CD14-positive monocyte (primary cell): ENCODE measurements around the gene GIPC3. TPM values are rescaled to one million over a fixed set of nuclear protein-coding genes. Genes with fewer than 3 reads are reported as not detected.

Experiments
- DNase-seq, 3 donors: peaks; one replicate each; pipeline ENCODE4 v3.0.0-alpha.2; 2011 to 2022
- H2AFZ ChIP-seq: 2 replicates; pipeline ENCODE4 v1.6.0; 2012; ENCODE audit warnings: mild to moderate bottlenecking, low read depth, low read length, inconsistent platforms; ENCODE audit not compliant: insufficient read depth, poor library complexity, severe bottlenecking
- H3K27ac ChIP-seq, 2 donors: 1 replicate in 1 of 2; 2 replicates in 1 of 2; pipeline ENCODE4 v1.5.1; 2012 to 2013; ENCODE audit warnings: low read length in 2 of 2, control low read depth in 1 of 2, inconsistent platforms in 1 of 2, low read depth in 1 of 2, mild to moderate bottlenecking in 1 of 2
- H3K27me3 ChIP-seq, 2 donors: one replicate each; pipeline versions ENCODE4 v1.6.0 to v1.6.1; 2011 to 2013; ENCODE audit warnings: low read length in 2 of 2; ENCODE audit not compliant: control insufficient read depth in 2 of 2, insufficient read depth in 2 of 2
- H3K36me3 ChIP-seq, 2 donors: replicated peaks in 1 of 2; 1 replicate in 1 of 2; 2 replicates in 1 of 2; pipeline versions ENCODE4 v1.5.1 to v1.6.1; 2012 to 2013; ENCODE audit warnings: low read length in 2 of 2, control low read depth in 1 of 2, inconsistent platforms in 1 of 2, mild to moderate bottlenecking in 1 of 2; ENCODE audit not compliant: insufficient read depth in 2 of 2, control insufficient read depth in 1 of 2
- H3K4me1 ChIP-seq, 2 donors: 1 replicate in 1 of 2; 2 replicates in 1 of 2; pipeline versions ENCODE4 v1.5.1 to v1.6.1; 2012 to 2013; ENCODE audit warnings: low read length in 2 of 2, control low read depth in 1 of 2, inconsistent platforms in 1 of 2, mild to moderate bottlenecking in 1 of 2, moderate library complexity in 1 of 2; ENCODE audit not compliant: insufficient read depth in 2 of 2, control insufficient read depth in 1 of 2
- H3K4me2 ChIP-seq: replicated peaks from 2 replicates; pipeline ENCODE3; 2012; ENCODE audit warnings: low read length, moderate library complexity, mild to moderate bottlenecking; ENCODE audit not compliant: poor library complexity, severe bottlenecking; ENCODE audit errors: extremely low read depth
- H3K4me3 ChIP-seq, 3 experiments: fragments of 200-600 bp in 1 of 3; sonication (generic) in 1 of 3; replicated peaks in 1 of 3; 1 replicate in 2 of 3; 2 replicates in 1 of 3; pipeline ENCODE4 v1.5.1; 2011 to 2013; ENCODE audit warnings: low read length in 3 of 3, mild to moderate bottlenecking in 3 of 3, control low read depth in 2 of 3, low read depth in 2 of 3, inconsistent platforms in 1 of 3, moderate library complexity in 1 of 3
- H3K79me2 ChIP-seq: 2 replicates; pipeline ENCODE4 v1.6.0; 2012; ENCODE audit warnings: mild to moderate bottlenecking, control low read depth, inconsistent platforms, low read length, moderate library complexity; ENCODE audit not compliant: insufficient read depth
- H3K9ac ChIP-seq: 2 replicates; pipeline ENCODE4 v1.6.0; 2017; ENCODE audit warnings: low read length, mild to moderate bottlenecking; ENCODE audit not compliant: insufficient read depth, poor library complexity, severe bottlenecking
- H3K9me3 ChIP-seq, 2 donors: replicated peaks in 1 of 2; 1 replicate in 1 of 2; 2 replicates in 1 of 2; pipeline versions ENCODE4 v1.5.1 to v1.6.1; 2012 to 2013; ENCODE audit warnings: low read length in 2 of 2, control low read depth in 1 of 2; ENCODE audit not compliant: control insufficient read depth in 1 of 2, insufficient read depth in 1 of 2
- H4K20me1 ChIP-seq: 2 replicates; pipeline ENCODE4 v1.6.0; 2012; ENCODE audit warnings: mild to moderate bottlenecking, low read length, control low read depth, moderate library complexity; ENCODE audit not compliant: insufficient read depth
- H3K27ac Mint-ChIP-seq, 7 donors: one replicate each; pipeline ENCODE4 v1.8.0; 2020; ENCODE audit warnings: mild to moderate bottlenecking in 7 of 7, mixed read lengths in 7 of 7, moderate library complexity in 6 of 7, inconsistent platforms in 2 of 7
- H3K27me3 Mint-ChIP-seq, 3 donors: one replicate each; pipeline ENCODE4 v1.8.0; 2021 to 2022; ENCODE audit warnings: low read depth in 3 of 3, mild to moderate bottlenecking in 3 of 3, mixed read lengths in 3 of 3, moderate library complexity in 3 of 3, inconsistent platforms in 1 of 3
- H3K36me3 Mint-ChIP-seq, 2 donors: one replicate each; pipeline ENCODE4 v1.8.0; 2020; ENCODE audit warnings: mixed read lengths in 2 of 2, inconsistent platforms in 1 of 2, mild to moderate bottlenecking in 1 of 2
- H3K4me1 Mint-ChIP-seq: one replicate; pipeline ENCODE4 v1.8.0; 2020; ENCODE audit warnings: mild to moderate bottlenecking, mixed read lengths
- H3K4me3 Mint-ChIP-seq, 2 donors: one replicate each; pipeline ENCODE4 v1.8.0; 2020; ENCODE audit warnings: mild to moderate bottlenecking in 2 of 2, mixed read lengths in 2 of 2, moderate library complexity in 1 of 2
- H3K9me3 Mint-ChIP-seq, 7 donors: one replicate each; pipeline ENCODE4 v1.8.0; 2020 to 2022; ENCODE audit warnings: mixed read lengths in 7 of 7, mild to moderate bottlenecking in 6 of 7, moderate library complexity in 6 of 7, inconsistent platforms in 2 of 7
- CTCF ChIP-seq: fragments of 200-600 bp; IDR thresholded peaks from one replicate; pipeline ENCODE4 v1.8.0; 2022; ENCODE audit warnings: antibody characterized with exemption, mild to moderate bottlenecking
- WGBS: methylation state at CpG from one replicate; pipeline ENCODE4 v1.1.5; 2013; ENCODE audit warnings: missing lambda C conversion rate; ENCODE audit not compliant: insufficient coverage; 5-methylcytosine and 5-hydroxymethylcytosine counted together
- intact Hi-C, 2 donors: fragments of 100-400 bp; cut with micrococcal nuclease; formaldehyde crosslinking; loops; one replicate each; pipeline versions ENCODE4 v1.15.0 to v1.15.1; 2023
- polyA plus RNA-seq, 3 donors: library from polyadenylated mRNA; depleted of rRNA in 1 of 3; unstranded in 2 of 3; stranded (reverse) in 1 of 3; fragments of 300-500 nt in 2 of 3; fragments of >200 nt in 1 of 3; fragmentation: Illumina TruSeq in 2 of 3; gene quantifications; 1 replicate in 2 of 3; 2 replicates in 1 of 3; pipeline ENCODE4 v1.2.3, GENCODE V29; 2012 to 2021

GIPC3 gene
- polyA plus RNA-seq, 3 donors = 0.03 TPM; not detected in 2

- peaks cover 0 to 5% of the 10 kb centered on the region in 2 donors for H3K4me1 ChIP-seq
Measured at GRCh38 chr19:3614858-3615505, 29.7 kb downstream of the GIPC3 start.

GRCh38 chr19:3615524-3616135 lies 30.4 kb downstream of the GIPC3 start:
- H3K79me2 ChIP-seq = no peaks in the 10 kb centered on the region
- peaks cover 9% of the 10 kb centered on the region for H3K4me1 Mint-ChIP-seq
- WGBS = 95% methylated on average over 26 of the region's 26 CpGs
- no peaks in the 10 kb centered on the region for H3K9me3 ChIP-seq
- H3K27me3 Mint-ChIP-seq = no peaks in the 10 kb centered on the region
- TF ChIP-seq CTCF = no peak
- no peak overlapping the region for H3K4me3 Mint-ChIP-seq
- no peak overlapping the region for H3K4me2 ChIP-seq
- no peaks in the 10 kb centered on the region for H4K20me1 ChIP-seq
- intact Hi-C loops = loop anchor here in 1 of 2 donors (5.0 kb wide), 1 partner anchor 68 kb away; no protein-coding TSS in a partner anchor
- no peak overlapping the region for H3K4me3 ChIP-seq
- no peak for DNase-seq
- peaks cover 26 to 65% of the 10 kb centered on the region in 2 donors for H3K36me3 Mint-ChIP-seq
- H2AFZ ChIP-seq = no peak overlapping the region
- H3K27ac Mint-ChIP-seq = no peak overlapping the region
- no peak overlapping the region for H3K27ac ChIP-seq
- H3K9me3 Mint-ChIP-seq = peaks cover 0 to 7% (median 2%) of the 10 kb centered on the region in 7 donors
- H3K27me3 ChIP-seq = no peaks in the 10 kb centered on the region
- H3K4me1 ChIP-seq = peaks cover 0 to 5% of the 10 kb centered on the region in 2 donors
- H3K9ac ChIP-seq = no peak overlapping the region
- peaks cover 44 to 54% of the 10 kb centered on the region in 2 donors for H3K36me3 ChIP-seq

More at GRCh38 chr19:3614858-3615505, 29.7 kb downstream of the GIPC3 start:
- Histone ChIP-seq H3K9ac (no peak overlapping the region), H3K9me3 (no peaks in the 10 kb centered on the region), H3K79me2 (no peaks in the 10 kb centered on the region), H3K4me3 (no peak overlapping the region), H3K4me2 (no peak overlapping the region), H2AFZ (no peak overlapping the region), H3K27ac (no peak overlapping the region), H3K36me3 (peaks cover 38 to 48% of the 10 kb centered on the region in 2 donors), H3K27me3 (no peaks in the 10 kb centered on the region), H4K20me1 (no peaks in the 10 kb centered on the region)
- H3K9me3 Mint-ChIP-seq = peaks cover 0 to 7% (median 2%) of the 10 kb centered on the region in 7 donors
- intact Hi-C loops = loop anchor here in 1 of 2 donors (5.0 kb wide), 1 partner anchor 68 kb away; no protein-coding TSS in a partner anchor
- H3K27me3 Mint-ChIP-seq = no peaks in the 10 kb centered on the region
- H3K36me3 Mint-ChIP-seq = peaks cover 28 to 62% of the 10 kb centered on the region in 2 donors
- 90% methylated on average over 12 of the region's 18 CpGs for WGBS
- H3K4me1 Mint-ChIP-seq = peaks cover 9% of the 10 kb centered on the region
- no peak for DNase-seq
- no peak for TF ChIP-seq CTCF
- no peak overlapping the region for H3K27ac Mint-ChIP-seq
- H3K4me3 Mint-ChIP-seq = no peak overlapping the region
